NCI-H748 (cell line): ENCODE data around the gene TIGD3.

Source experiments
- DNase-seq: peaks from one replicate; lab custom pipeline; 2025; ENCODE audit not compliant: unreplicated experiment; lab: John Stamatoyannopoulos, UW

The TIGD3 gene

GRCh38 chr11:65404638-65405339 is 50.2 kb downstream of the TIGD3 start:
- DNase-seq: no peak
